Measurements from ENCODE around the gene TPK1. TPM values are rescaled to one million over a fixed set of nuclear protein-coding genes. Genes with fewer than 3 reads are reported as not detected.

The TPK1 gene
- total and polyA plus RNA-seq, 8 donors = 1.8 to 13.0 (median 4.3) TPM

GRCh38 chr7:144738708-144739314, 97.0 kb downstream of the TPK1 start:
- intact Hi-C loops (cut with DNase I; ENCODE audit: low total_unique reads) = no loop called here
- TF ChIP-seq EP300 (IDR thresholded peaks at IDR 0.05) (no peak), CTCF (IDR thresholded peaks at IDR 0.05) (peak in 5 of 7 experiments; percentile 26 to 54 (median 44)), POLR2AphosphoS5 (IDR thresholded peaks at IDR 0.05) (no peak)
- 33 to 39% (median 36%) methylated on average over 5 of the region's 5 CpGs for WGBS, 5 donors
- no peaks in the 10 kb centered on the region for H3K27me3 ChIP-seq
- H3K27ac ChIP-seq = no peak overlapping the region
- H3K36me3 ChIP-seq = no peaks in the 10 kb centered on the region
- H3K4me3 ChIP-seq = no peak overlapping the region
- no peaks in the 10 kb centered on the region for H3K9me3 ChIP-seq
- DNase-seq = peak in 1 of 2 donors; percentile 50
- H3K4me1 ChIP-seq = peaks cover 0 to 11% (median 0%) of the 10 kb centered on the region in 4 donors

- peaks cover 0 to 11% (median 0%) of the 10 kb centered on the region in 4 donors for H3K4me1 ChIP-seq
- no peaks in the 10 kb centered on the region for H3K9me3 ChIP-seq
- intact Hi-C loops (cut with DNase I; ENCODE audit: low total_unique reads) = no loop called here
- H3K27me3 ChIP-seq = no peaks in the 10 kb centered on the region
- no peak for DNase-seq
- 32 to 51% (median 40%) methylated on average over 3 of the region's 3 CpGs for WGBS, 5 donors
- no peaks in the 10 kb centered on the region for H3K36me3 ChIP-seq
- H3K27ac ChIP-seq = no peak overlapping the region
- TF ChIP-seq POLR2A (IDR thresholded peaks at IDR 0.05) (no peak), POLR2AphosphoS5 (IDR thresholded peaks at IDR 0.05) (no peak), CTCF (IDR thresholded peaks at IDR 0.05) (no peak), EP300 (IDR thresholded peaks at IDR 0.05) (no peak)
- H3K4me3 ChIP-seq = no peak overlapping the region
Measured at GRCh38 chr7:144738146-144738545, 97.7 kb downstream of the TPK1 start.

- TF ChIP-seq CTCF (IDR thresholded peaks at IDR 0.05) (no peak), POLR2A (IDR thresholded peaks at IDR 0.05) (no peak), POLR2AphosphoS5 (IDR thresholded peaks at IDR 0.05) (no peak), EP300 (IDR thresholded peaks at IDR 0.05) (no peak)
- Histone ChIP-seq H3K36me3 (no peaks in the 10 kb centered on the region), H3K27ac (no peak overlapping the region), H3K27me3 (no peaks in the 10 kb centered on the region), H3K4me1 (peaks cover 0 to 11% (median 0%) of the 10 kb centered on the region in 4 donors), H3K9me3 (no peaks in the 10 kb centered on the region), H3K4me3 (no peak overlapping the region)
- WGBS, 5 donors = 14 to 24% (median 20%) methylated on average over 1 of the region's 1 CpG
- intact Hi-C loops (cut with DNase I; ENCODE audit: low total_unique reads) = no loop called here
- DNase-seq = no peak
Measured at GRCh38 chr7:144736880-144737493, 98.9 kb downstream of the TPK1 start.

GRCh38 chr7:144735505-144736276, 100.2 kb downstream of the TPK1 start:
- no peak for DNase-seq
- 65 to 79% (median 68%) methylated on average over 8 of the region's 8 CpGs for WGBS, 5 donors
- intact Hi-C loops (cut with DNase I; ENCODE audit: low total_unique reads) = no loop called here
- Histone ChIP-seq H3K27ac (no peak overlapping the region), H3K27me3 (no peaks in the 10 kb centered on the region), H3K9me3 (no peaks in the 10 kb centered on the region), H3K36me3 (no peaks in the 10 kb centered on the region), H3K4me3 (no peak overlapping the region), H3K4me1 (peaks cover 0 to 11% (median 0%) of the 10 kb centered on the region in 4 donors)
- no peak for TF ChIP-seq EP300 (IDR thresholded peaks at IDR 0.05)
- no peak for TF ChIP-seq POLR2AphosphoS5 (IDR thresholded peaks at IDR 0.05)
- TF ChIP-seq POLR2A (IDR thresholded peaks at IDR 0.05) = no peak
- no peak for TF ChIP-seq CTCF (IDR thresholded peaks at IDR 0.05)
